HEK293 (cell line): ENCODE data around the gene MDN1.

Source experiments
- CTCF ChIA-PET: fragments of 350-600 bp; formaldehyde crosslinking; extraction: SDS; loops from one replicate; lab custom pipeline; 2021; ENCODE audit warnings: antibody characterized with exemption; lab: Yijun Ruan, JAX
- POLR2A ChIA-PET: fragments of 300-600 bp; formaldehyde crosslinking; extraction: SDS; loops from one replicate; lab custom pipeline; 2020; ENCODE audit warnings: antibody characterized with exemption, inconsistent platforms; lab: Yijun Ruan, JAX
- H3K27ac ChIP-seq: fragments of 200-500 bp; sonication (Bioruptor generic); 2 replicates; pipeline ENCODE4 v1.5.1; 2014; ENCODE audit warnings: low read depth, low read length, control low read depth, inconsistent platforms; ENCODE audit errors: extremely low read depth
- H3K36me3 ChIP-seq, 2 experiments: fragments of 200-500 bp in 1 of 2; sonication (Bioruptor generic) in 1 of 2; 1 replicate in 1 of 2; 2 replicates in 1 of 2; pipeline ENCODE4 v1.5.1; 2014 to 2017; ENCODE audit warnings: inconsistent platforms in 2 of 2, low read length in 2 of 2; ENCODE audit not compliant: control insufficient read depth in 2 of 2, insufficient read depth in 1 of 2
- H3K4me1 ChIP-seq: fragments of 200-500 bp; sonication (Bioruptor generic); 2 replicates; pipeline ENCODE4 v1.5.1; 2014; ENCODE audit warnings: mild to moderate bottlenecking, low read length, inconsistent platforms; ENCODE audit not compliant: control insufficient read depth, insufficient read depth
- H3K4me3 ChIP-seq: 2 replicates; pipeline ENCODE4 v1.5.1; 2011; ENCODE audit warnings: low read depth, mild to moderate bottlenecking, control low read depth, low read length, moderate library complexity
- H3K9me3 ChIP-seq: fragments of 200-500 bp; sonication (Bioruptor generic); 2 replicates; pipeline ENCODE4 v1.5.1; 2014; ENCODE audit warnings: low read depth, low read length, inconsistent platforms; ENCODE audit not compliant: control insufficient read depth, insufficient read depth
- GLIS1 ChIP-seq: fragments of 450-650 bp; formaldehyde crosslinking; IDR thresholded peaks from 2 replicates; pipeline ENCODE4 v1.5.1; 2016; ENCODE audit warnings: missing biosample characterization, missing genetic modification characterization
- YY2 ChIP-seq: fragments of 450-650 bp; formaldehyde crosslinking; IDR thresholded peaks from 2 replicates; pipeline ENCODE4 v1.5.1; 2016; ENCODE audit warnings: missing biosample characterization, missing genetic modification characterization
- ZFHX2 ChIP-seq: fragments of 450-650 bp; formaldehyde crosslinking; conservative IDR thresholded peaks from 2 replicates; pipeline ENCODE4 v1.5.1; 2016; ENCODE audit warnings: missing biosample characterization, missing genetic modification characterization
- ZFP41 ChIP-seq: fragments of 450-650 bp; formaldehyde crosslinking; IDR thresholded peaks from 2 replicates; pipeline ENCODE4 v1.5.1; 2016; ENCODE audit warnings: missing biosample characterization, missing genetic modification characterization, borderline replicate concordance
- ZNF169 ChIP-seq: fragments of 450-650 bp; formaldehyde crosslinking; IDR thresholded peaks from 2 replicates; pipeline ENCODE4 v1.5.1; 2016; ENCODE audit warnings: missing biosample characterization, missing genetic modification characterization
- ZNF221 ChIP-seq: fragments of 450-650 bp; formaldehyde crosslinking; IDR thresholded peaks from 2 replicates; pipeline ENCODE4 v1.5.1; 2017; ENCODE audit warnings: missing biosample characterization, missing genetic modification characterization, borderline replicate concordance
- ZNF26 ChIP-seq: fragments of 450-650 bp; formaldehyde crosslinking; IDR thresholded peaks from 2 replicates; pipeline ENCODE4 v1.5.1; 2016; ENCODE audit warnings: missing biosample characterization, missing genetic modification characterization
- ZNF394 ChIP-seq: fragments of 450-650 bp; formaldehyde crosslinking; IDR thresholded peaks from 2 replicates; pipeline ENCODE4 v1.5.1; 2016; ENCODE audit warnings: missing biosample characterization, missing genetic modification characterization, mild to moderate bottlenecking, moderate library complexity, borderline replicate concordance
- ZNF48 ChIP-seq: fragments of 450-650 bp; formaldehyde crosslinking; IDR thresholded peaks from 2 replicates; pipeline ENCODE4 v1.5.1; 2016; ENCODE audit warnings: missing biosample characterization, missing genetic modification characterization
- ZNF610 ChIP-seq: fragments of 450-650 bp; formaldehyde crosslinking; IDR thresholded peaks from 2 replicates; pipeline ENCODE4 v1.5.1; 2016; ENCODE audit warnings: missing biosample characterization, missing genetic modification characterization, borderline replicate concordance
- ZNF830 ChIP-seq: fragments of 450-650 bp; IDR thresholded peaks from 2 replicates; pipeline ENCODE4 v1.5.0; 2018; ENCODE audit warnings: missing biosample characterization, missing genetic modification characterization, low read depth, mild to moderate bottlenecking, moderate library complexity
- ZSCAN16 ChIP-seq: fragments of 450-650 bp; formaldehyde crosslinking; IDR thresholded peaks from 2 replicates; pipeline ENCODE4 v1.5.1; 2016; ENCODE audit warnings: missing biosample characterization, missing genetic modification characterization
- TF ChIP-seq, protein P1 (sequence below): fragments of 450-650 bp; formaldehyde crosslinking; conservative IDR thresholded peaks from 2 replicates; pipeline ENCODE4 v1.5.1; 2016; ENCODE audit warnings: low read depth, missing biosample characterization, missing genetic modification characterization

MDN1 gene

GRCh38 chr6:89789980-89790379 is 29.6 kb downstream of the MDN1 start:
- CTCF ChIA-PET: interaction anchor here (0.6 kb wide), 2 partner anchors 145 to 361 kb away, joined by 3 read pairs; no protein-coding TSS in a partner anchor
- POLR2A ChIA-PET: no interaction called here
- Histone ChIP-seq H3K9me3 (no peaks in the 10 kb centered on the region), H3K4me1 (no peaks in the 10 kb centered on the region), H3K4me3 (no peak overlapping the region), H3K36me3 (peaks cover 4 to 81% of the 10 kb centered on the region in 2 experiments; a peak in 2 of 3 replicates), H3K27ac (no peak overlapping the region)
- no peak for TF ChIP-seq ZNF830 (tag by site-specific recombination)

DNA sequence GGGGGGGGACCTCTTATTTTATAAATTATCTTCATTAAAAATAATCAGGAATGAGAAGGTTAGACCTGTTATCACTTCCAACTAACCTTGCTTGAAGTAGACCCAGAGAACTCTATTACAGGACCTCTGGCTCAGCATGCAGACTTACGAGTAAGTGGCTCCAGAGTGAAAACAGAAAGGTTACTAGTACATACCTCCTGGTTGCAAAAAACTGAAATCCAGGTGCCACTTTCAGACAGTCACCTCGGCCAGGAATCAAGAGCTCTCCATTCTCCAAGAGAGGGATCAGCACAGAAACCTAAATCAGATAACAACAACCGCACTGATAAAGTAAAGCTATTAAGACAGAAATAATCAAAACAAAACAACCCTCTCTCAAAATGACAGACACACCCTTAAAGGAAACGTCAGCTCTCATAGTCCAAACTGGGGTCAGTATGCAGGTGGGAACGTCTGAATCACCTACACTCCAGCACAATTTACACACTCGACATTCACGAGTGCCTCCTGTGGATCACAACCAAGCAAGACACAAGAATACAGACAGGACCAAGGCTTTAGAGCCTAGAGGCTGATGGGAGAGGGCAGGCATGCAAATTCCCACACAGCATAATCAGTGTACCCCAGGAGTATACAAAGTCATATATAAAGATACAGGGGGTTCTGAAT is 31.8 kb downstream of the MDN1 start:
- Histone ChIP-seq H3K4me3 (no peak overlapping the region), H3K36me3 (peaks cover 11 to 81% of the 10 kb centered on the region in 2 experiments; a peak in 2 of 3 replicates), H3K4me1 (no peaks in the 10 kb centered on the region), H3K9me3 (no peaks in the 10 kb centered on the region), H3K27ac (no peak overlapping the region)
- ChIA-PET POLR2A (interaction anchor here (1.0 kb wide), 1 partner anchor 23 kb away, joined by 4 read pairs; no protein-coding TSS in a partner anchor), CTCF (interaction anchor here (1.1 kb wide), 1 partner anchor 32 kb away, joined by 3 read pairs; the partner anchor contains the start of gene MDN1)
- no peak for TF ChIP-seq ZSCAN16 (tag by site-specific recombination)
- no peak for TF ChIP-seq ZFP41 (tag by site-specific recombination)
- no peak for TF ChIP-seq ZNF26 (tag by site-specific recombination)
- no peak for TF ChIP-seq ZNF48 (tag by site-specific recombination)
- no peak for TF ChIP-seq ZNF221 (tag by site-specific recombination)
- no peak for TF ChIP-seq ZNF610 (tag by site-specific recombination)

- H3K36me3 ChIP-seq: peaks cover 16 to 79% of the 10 kb centered on the region in 2 experiments; a peak in 2 of 3 replicates
- CTCF ChIA-PET: interaction anchor here (1.3 kb wide), 1 partner anchor 415 kb away, joined by 3 read pairs; no protein-coding TSS in a partner anchor
- no peak for TF ChIP-seq ZFHX2 (tag by site-specific recombination)
- TF ChIP-seq ZNF169 (tag by site-specific recombination): no peak
- TF ChIP-seq YY2 (tag by site-specific recombination): no peak
- TF ChIP-seq GLIS1 (tag by site-specific recombination): no peak
- no peak for TF ChIP-seq ZNF394 (tag by site-specific recombination)
- TF ChIP-seq, protein P1, sequence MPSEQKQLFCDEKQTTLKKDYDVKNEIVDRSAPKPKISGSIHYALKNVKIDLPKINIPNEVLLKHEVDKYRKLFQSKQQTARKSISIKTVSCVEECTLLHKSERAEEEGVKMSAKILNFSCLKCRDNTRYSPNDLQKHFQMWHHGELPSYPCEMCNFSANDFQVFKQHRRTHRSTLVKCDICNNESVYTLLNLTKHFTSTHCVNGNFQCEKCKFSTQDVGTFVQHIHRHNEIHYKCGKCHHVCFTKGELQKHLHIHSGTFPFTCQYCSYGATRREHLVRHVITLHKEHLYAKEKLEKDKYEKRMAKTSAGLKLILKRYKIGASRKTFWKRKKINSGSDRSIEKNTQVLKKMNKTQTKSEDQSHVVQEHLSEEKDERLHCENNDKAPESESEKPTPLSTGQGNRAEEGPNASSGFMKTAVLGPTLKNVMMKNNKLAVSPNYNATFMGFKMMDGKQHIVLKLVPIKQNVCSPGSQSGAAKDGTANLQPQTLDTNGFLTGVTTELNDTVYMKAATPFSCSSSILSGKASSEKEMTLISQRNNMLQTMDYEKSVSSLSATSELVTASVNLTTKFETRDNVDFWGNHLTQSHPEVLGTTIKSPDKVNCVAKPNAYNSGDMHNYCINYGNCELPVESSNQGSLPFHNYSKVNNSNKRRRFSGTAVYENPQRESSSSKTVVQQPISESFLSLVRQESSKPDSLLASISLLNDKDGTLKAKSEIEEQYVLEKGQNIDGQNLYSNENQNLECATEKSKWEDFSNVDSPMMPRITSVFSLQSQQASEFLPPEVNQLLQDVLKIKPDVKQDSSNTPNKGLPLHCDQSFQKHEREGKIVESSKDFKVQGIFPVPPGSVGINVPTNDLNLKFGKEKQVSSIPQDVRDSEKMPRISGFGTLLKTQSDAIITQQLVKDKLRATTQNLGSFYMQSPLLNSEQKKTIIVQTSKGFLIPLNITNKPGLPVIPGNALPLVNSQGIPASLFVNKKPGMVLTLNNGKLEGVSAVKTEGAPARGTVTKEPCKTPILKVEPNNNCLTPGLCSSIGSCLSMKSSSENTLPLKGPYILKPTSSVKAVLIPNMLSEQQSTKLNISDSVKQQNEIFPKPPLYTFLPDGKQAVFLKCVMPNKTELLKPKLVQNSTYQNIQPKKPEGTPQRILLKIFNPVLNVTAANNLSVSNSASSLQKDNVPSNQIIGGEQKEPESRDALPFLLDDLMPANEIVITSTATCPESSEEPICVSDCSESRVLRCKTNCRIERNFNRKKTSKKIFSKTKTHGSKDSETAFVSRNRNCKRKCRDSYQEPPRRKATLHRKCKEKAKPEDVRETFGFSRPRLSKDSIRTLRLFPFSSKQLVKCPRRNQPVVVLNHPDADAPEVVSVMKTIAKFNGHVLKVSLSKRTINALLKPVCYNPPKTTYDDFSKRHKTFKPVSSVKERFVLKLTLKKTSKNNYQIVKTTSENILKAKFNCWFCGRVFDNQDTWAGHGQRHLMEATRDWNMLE (tag by site-specific recombination): no peak
- TF ChIP-seq, all 188 proteins: peak for 0
- Histone ChIP-seq H3K4me1 (no peaks in the 10 kb centered on the region), H3K9me3 (no peaks in the 10 kb centered on the region), H3K4me3 (no peak overlapping the region), H3K27ac (no peak overlapping the region)
- POLR2A ChIA-PET: interaction anchor here (1.0 kb wide), 1 partner anchor 23 kb away, joined by 4 read pairs; no protein-coding TSS in a partner anchor
Measured at GRCh38 chr6:89786970-89787369, 32.6 kb downstream of the MDN1 start.
